LNCaP clone FGC (cell line): ENCODE measurements around the gene FLAD1.

ENCODE experiments used
- DNase-seq: peaks from one replicate; pipeline ENCODE4 v3.0.0-alpha.2; 2011; ENCODE audit warnings: low read depth
- H3K4me3 ChIP-seq: 2 replicates; pipeline ENCODE4 v1.5.1; 2011; ENCODE audit warnings: mild to moderate bottlenecking, low read depth, low read length, control low read depth
- TF ChIP-seq, protein P1 (sequence below): IDR thresholded peaks from 2 replicates; pipeline ENCODE4 v1.5.1; 2012; ENCODE audit warnings: mild to moderate bottlenecking; ENCODE audit not compliant: control insufficient read depth, insufficient read depth; ENCODE audit errors: extremely low read depth

The FLAD1 gene

GRCh38 chr1:154945160-154945961 is 37.8 kb upstream of the FLAD1 start:
- no peak overlapping the region for H3K4me3 ChIP-seq
- no peak for DNase-seq
- TF ChIP-seq, protein P1, sequence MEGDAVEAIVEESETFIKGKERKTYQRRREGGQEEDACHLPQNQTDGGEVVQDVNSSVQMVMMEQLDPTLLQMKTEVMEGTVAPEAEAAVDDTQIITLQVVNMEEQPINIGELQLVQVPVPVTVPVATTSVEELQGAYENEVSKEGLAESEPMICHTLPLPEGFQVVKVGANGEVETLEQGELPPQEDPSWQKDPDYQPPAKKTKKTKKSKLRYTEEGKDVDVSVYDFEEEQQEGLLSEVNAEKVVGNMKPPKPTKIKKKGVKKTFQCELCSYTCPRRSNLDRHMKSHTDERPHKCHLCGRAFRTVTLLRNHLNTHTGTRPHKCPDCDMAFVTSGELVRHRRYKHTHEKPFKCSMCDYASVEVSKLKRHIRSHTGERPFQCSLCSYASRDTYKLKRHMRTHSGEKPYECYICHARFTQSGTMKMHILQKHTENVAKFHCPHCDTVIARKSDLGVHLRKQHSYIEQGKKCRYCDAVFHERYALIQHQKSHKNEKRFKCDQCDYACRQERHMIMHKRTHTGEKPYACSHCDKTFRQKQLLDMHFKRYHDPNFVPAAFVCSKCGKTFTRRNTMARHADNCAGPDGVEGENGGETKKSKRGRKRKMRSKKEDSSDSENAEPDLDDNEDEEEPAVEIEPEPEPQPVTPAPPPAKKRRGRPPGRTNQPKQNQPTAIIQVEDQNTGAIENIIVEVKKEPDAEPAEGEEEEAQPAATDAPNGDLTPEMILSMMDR, result no peak

- H3K4me3 ChIP-seq, result no peak overlapping the region
- TF ChIP-seq, protein P1, result no peak
- no peak for DNase-seq
Observed at GRCh38 chr1:154945962-154946850, 36.9 kb upstream of the FLAD1 start.

DNA sequence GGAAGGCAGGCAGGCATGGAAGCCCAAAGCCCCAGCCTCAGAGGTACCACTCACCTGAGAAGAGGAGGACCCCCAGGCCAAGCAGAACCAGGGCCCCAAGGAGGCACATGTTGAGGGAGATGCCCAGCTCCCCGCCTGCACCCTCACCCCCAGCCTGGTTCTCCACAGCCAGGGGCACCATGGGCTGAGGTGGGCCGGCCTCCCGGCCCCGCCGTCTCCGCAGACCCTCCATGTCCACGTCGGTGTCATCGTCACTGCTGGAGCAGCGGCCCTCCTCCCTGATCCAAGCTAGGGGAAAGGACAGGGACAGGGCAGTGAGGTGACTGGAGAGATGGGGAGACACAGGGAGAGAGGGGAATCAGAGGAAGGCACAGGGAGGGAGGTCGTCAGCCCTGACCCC is 35.1 kb upstream of the FLAD1 start:
- H3K4me3 ChIP-seq, result no peak overlapping the region
- TF ChIP-seq, protein P1, result no peak
- DNase-seq, result no peak

- TF ChIP-seq, protein P1, result no peak
- no peak overlapping the region for H3K4me3 ChIP-seq
- DNase-seq, result no peak
Observed at GRCh38 chr1:154951901-154952657, 31.1 kb upstream of the FLAD1 start.

DNA sequence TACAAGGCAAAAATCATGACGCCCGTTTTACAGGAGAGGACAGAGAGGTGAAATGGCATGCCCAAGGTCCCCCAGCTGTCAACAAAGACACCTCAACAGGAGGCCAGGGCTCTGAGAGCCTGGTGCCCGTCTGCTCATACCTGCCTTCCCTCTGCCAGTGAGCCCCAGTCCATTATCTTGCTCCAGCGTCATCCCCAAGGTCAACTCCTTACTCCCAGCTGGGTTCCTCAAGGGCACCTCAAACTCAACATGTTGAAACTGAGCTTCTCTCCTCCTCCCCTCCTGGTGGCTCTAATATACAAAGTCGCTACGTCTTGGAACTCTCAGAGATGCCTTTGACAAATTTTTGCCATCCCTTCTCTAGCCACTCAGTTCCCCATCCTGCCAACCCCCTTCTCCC is 30.5 kb upstream of the FLAD1 start:
- TF ChIP-seq, protein P1, result no peak
- DNase-seq, result no peak
- H3K4me3 ChIP-seq, result no peak overlapping the region

GRCh38 chr1:154953611-154954038 is 29.5 kb upstream of the FLAD1 start:
- TF ChIP-seq, protein P1, result no peak
- H3K4me3 ChIP-seq, result no peak overlapping the region

More at GRCh38 chr1:154953611-154954038, 29.5 kb upstream of the FLAD1 start:
- DNase-seq, result no peak
